GM21786 (cell line): ENCODE measurements around the gene SAE1.

ENCODE experiments used
- ATAC-seq: cut with Tn5 transposase; IDR thresholded peaks from one replicate; pipeline ENCODE4 v1.9.1; 2021; ENCODE audit not compliant: unreplicated experiment

The SAE1 gene

GRCh38 chr19:47157431-47158321 lies 27.0 kb downstream of the SAE1 start:
- ATAC-seq, result no peak

DNA sequence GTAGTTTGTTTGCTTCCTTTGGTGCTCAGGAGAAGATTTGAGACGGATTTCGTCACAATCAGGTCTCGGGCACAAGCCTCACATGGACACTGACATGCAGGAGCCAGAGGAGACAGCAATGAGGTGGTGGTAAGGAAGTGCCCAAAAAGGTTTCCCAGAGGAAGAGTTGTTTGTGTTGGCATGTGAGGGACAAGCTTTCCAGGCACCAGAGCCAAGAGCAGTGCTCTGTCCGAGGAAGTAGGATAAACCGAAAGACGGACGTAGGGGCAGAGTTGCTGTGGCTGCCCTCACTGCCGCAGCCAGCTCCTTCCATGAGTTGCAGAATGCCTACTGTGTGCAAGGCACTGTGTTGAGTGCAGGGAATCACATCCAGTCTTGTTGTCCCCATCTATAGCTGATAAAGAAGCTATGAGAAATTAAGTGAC lies 27.7 kb downstream of the SAE1 start:
- ATAC-seq, result no peak

DNA sequence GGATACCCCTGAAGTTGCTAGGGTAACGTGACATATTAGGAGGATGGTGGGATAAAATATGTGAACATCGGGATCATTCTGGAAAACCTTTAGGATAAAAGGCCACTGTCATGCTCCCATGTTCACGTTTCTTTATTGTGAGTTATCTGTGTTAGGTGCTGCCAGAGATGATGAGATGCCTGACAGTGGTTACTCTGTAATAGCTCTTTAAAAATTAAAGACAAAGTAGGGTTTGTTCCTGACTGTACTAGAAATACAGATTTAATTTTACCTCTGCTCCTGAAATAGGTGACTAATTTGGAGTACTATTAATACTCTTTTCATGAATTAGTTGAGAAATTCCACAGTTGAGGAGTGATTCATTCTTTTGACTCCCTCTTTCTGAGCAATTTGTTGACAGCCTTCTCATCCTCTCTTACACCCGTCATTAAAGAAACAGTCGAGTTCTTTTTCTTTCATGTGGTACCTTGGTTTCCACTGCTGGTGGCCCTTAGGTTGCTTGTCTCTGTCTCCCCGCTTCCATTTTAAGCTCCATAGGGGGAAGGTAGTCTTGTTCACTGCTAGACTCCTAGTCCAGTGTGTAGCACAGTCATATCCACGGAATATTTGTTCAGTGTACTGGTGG lies 28.4 kb downstream of the SAE1 start:
- no peak for ATAC-seq

DNA sequence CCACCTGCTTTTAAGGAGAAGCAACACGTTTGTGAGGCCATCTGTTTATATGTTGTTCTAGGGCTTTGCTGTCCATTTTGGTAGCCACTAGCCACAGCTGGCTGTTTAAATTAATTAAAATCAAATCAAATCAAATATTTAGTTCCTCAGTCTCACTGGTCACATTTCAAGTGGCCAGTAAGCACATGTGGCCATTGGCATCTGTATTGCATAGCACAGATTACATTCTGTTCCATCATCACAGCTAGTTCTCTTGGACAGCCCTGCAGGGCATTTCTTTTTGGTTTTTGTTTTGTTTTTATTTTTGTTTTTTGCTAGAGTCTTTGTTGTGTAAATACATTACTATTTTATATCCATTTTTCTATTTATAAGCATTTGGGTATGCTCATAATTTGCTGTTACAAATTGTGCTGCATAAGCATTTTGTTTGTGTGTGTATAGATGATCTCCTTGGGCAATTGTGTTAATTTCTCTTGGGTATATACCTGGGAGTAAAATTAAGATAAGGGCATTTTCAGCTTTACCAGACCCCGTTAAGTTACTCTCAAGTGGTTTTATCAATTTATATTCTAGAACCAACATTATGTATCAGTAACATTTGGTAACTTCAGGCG lies 31.3 kb downstream of the SAE1 start:
- ATAC-seq, result no peak

- no peak for ATAC-seq
Observed at GRCh38 chr19:47168065-47168464, 37.4 kb downstream of the SAE1 start.

DNA sequence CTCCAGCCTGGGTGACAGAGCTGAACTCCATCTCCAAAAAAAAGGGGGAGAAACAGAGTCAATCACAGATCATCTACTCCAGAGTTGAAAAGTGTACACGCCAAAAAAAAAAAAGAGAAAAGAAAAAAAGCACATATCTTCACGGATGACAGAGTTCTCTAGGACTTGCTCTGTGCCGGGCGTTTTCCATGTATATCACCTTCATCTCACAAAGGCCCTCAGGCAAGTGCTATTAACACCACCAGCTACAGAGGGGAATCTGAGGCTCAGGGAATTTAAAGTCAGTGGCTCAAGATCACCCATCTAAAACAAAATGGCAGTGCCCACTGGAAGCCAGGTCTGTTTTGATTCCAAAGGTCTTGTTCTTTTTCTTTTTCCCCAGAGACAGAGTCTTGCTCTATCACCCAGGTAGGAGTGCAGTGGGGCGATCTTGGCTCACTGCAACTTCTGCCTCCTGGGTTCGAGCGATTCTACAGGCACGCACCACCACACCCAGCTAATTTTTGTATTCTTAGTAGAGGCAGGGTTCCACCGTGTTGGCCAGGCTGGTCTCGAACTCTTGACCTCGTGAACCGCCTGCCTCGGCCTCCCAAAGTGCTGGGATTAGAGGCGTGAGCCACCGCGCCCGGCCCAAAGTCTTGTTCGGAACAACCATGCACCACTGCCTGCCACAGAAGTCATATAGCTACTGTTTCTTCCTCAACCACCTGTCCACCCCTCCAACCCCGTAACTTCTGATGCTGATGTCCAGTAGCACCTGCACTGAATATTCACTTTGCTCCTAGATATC lies 42.2 kb downstream of the SAE1 start:
- no peak for ATAC-seq

DNA sequence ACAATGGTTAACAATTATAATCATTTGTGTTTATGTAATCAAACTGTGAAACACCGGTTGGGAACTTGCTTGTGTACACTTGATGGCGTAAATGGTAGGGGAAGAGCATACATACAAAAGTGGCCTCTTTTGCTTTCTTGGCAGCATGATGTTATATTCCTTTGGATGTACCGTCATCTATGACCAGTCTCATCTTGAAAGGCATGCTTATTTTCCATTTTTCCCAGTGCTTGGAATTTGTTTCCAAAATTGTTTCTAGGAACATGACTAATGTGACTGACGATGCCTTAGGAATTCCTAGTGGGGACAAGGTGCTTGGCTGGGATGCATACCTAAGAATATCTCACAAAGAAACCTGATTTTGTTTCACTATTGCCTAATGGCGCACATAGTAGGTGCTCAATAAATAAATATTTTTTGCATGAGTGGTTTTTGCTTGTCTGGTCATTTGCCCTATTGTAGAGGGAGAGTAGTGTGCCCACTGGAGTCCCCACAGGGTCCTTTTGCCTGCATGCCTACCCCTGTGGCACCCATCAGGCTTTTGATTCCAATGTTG lies 45.5 kb downstream of the SAE1 start:
- ATAC-seq, result no peak

DNA sequence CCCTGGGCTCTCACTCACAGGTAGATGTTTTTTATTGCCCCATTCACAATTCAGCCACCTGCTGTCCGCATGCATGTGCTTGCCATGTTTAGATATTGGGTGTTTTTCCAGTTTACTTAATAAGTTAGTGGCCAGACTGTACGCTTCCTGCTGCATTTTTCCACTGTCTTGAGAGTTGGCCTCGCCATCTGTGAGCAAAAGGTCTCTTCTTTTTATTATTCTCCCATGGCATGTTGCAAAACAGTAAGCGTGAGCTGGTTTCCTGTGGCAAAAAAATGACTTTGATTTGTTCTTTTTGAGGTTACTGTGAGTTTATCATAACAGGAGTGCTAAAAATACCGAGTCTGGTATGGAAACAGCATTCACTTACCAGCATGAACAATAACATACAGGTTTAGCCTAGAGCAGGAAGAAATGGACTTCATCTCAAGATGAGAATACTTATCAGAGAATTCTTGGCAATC lies 46.0 kb downstream of the SAE1 start:
- no peak for ATAC-seq

GRCh38 chr19:47179653-47180310 lies 49.1 kb downstream of the SAE1 start:
- no peak for ATAC-seq

- ATAC-seq, result no peak
Observed at GRCh38 chr19:47183601-47184000, 53.0 kb downstream of the SAE1 start.

DNA sequence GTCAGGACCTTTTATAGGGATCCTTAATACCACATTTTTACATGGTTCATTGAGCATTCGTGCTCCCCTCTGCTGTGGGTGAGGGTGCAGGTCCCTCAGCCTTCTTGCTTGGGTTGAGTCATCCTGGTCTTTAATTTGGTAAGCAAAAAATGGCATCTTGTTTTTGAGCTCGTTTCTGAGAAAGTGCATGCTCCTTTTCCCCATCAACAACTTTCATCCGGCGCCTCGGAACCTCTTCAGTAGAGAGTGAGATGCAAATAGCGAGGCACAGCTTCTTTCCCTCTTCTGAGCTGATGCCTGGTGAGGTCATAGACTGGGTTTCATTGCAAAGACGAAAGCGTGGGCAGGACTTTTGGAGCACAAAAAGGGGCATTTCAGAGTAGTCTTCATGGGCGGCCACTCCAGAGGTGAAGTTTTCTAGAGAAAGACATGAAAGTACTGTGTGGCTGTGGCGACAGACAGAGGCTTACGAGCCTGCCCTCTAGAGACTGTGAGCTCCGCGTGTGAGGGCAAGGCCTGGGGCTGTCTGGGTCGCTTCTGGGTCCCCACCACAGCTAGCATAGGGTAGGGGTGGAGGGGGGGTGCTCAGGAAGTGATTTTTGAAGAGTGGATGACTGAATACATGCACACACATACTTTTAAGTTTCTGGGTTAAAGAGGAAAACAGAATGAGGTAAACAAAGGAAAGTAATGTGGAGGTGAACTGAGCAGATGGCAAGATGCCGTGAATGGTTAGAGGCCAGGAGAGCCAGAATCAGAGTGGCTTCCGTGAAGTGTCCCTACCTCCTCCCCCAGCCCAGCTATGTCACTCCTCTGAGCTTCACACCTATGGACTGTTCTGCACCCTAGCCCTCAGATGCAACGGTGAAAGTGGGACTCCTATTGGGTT lies 56.1 kb downstream of the SAE1 start:
- ATAC-seq, result peak; percentile 76

- no peak for ATAC-seq
Observed at GRCh38 chr19:47187335-47187655, 56.7 kb downstream of the SAE1 start.

DNA sequence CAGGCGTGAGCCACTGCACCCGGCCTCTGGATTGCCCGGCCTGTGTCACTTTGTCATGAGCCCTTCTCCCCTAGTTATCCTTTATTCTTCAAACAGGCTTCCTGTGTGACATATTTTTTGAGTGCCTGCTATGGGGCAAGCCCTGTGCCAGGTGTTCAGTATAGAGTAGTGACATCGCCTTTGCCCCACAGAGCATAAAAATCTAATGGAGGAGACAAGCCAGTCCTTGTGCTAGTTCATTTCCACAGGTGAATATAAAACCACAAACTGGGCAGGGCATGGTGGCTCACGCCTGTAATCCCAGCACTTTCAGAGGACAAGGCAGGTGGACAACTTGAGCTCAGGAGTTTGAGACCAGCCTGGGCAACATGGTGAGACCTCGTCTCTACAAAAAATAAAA lies 57.2 kb downstream of the SAE1 start:
- ATAC-seq, result no peak

- ATAC-seq, result no peak
Observed at GRCh38 chr19:47188507-47189033, 57.9 kb downstream of the SAE1 start.

DNA sequence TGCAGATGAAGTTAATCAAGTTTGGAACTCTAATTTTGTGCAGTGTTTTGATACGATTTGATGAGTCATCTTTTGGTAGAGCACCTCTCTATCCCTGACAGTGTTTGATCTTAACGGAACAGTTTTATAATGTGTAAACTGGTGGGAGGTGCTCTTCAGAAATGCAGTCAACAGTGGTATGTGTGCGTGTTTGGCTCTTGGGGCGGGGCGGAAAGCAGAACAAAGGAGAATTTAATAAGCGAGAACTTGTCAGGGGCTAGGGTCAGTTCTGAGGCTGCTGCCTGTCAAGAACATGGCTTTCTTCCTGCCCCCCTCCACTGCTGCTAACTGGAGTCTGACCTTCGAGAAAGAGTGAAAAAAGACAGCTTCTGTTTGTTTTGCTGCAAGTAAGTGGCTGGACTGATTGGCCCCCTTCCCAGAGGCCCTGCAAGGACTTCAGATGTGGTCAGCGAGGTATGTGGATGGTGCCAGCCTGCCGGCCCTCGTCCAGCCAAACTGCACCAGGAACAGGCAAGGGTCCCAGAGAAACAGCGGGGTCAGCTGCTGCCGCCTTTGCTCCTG lies 59.6 kb downstream of the SAE1 start:
- ATAC-seq, result no peak

GRCh38 chr19:47195434-47195833 lies 64.8 kb downstream of the SAE1 start:
- ATAC-seq, result no peak

DNA sequence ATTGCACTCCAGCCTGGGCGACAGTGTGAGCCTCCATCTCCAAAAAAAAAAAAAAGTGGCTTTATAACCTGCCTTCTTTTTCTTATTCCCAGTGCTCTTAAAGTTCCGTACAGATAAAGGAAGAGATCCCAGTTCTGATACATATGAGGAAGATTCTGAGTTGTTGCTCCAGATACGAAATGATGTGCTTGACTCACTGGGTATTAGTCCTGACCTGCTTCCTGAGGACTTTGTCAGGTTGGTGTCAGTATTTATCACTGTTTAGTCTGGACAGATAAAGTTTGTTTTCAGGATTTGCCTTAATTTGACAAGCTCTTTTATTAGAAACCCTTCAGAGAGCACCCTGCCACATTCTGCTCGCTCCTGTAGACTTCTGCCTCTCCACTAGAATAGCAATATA lies 66.5 kb downstream of the SAE1 start:
- ATAC-seq, result no peak

DNA sequence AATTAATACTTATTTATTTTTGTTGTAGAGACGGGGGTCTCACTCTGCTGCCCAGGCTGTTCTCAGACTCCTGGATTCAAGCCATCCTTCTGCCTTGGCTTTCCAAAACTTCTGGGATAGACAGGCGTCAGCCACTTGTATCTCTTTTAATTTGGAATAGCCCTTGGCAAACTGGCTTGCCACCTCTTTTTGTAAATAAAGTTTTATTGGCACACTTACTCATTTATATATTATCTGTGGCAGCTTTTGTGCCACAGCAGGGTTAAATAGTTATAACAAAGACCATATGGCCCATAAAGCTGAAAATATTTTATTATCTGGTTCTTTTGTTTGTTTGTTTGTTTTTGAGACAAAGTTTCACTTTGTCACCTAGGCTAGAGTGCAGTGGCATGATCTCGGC lies 69.9 kb downstream of the SAE1 start:
- no peak for ATAC-seq

GRCh38 chr19:47203254-47203653 lies 72.6 kb downstream of the SAE1 start:
- no peak for ATAC-seq
